ENCODE results near the gene PLS3. TPM values are rescaled to one million over a fixed set of nuclear protein-coding genes. Genes with fewer than 3 reads are reported as not detected.

Gene PLS3
- polyA plus RNA-seq, 1 donor from 2014 or later = 3.8 TPM

DNA sequence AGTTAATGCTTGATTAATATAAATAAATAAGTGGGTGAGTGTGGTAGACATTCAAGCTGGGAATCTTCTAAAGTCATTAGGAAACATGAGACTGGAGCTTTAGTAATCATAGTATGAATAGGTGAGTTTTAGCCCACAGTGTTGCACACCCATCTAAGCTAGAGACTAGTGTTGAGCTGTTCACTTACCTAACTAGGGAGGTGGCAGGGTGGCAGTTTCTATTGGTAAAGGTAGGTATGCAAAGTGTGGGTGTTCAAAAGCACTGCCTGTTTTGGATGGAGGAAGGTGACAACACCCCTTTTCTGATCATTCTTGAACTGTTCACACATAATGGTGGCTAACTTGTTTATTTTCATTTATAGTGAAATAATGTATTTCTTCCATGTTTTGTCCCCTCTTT is 41.3 kb downstream of the PLS3 start:
- Histone ChIP-seq H3K27me3 (ENCODE audit: insufficient read depth, low read depth, low read length) (no peaks in the 10 kb centered on the region), H3F3A (ENCODE audit: insufficient read depth, low read length, poor library complexity, severe bottlenecking) (no peaks in the 10 kb centered on the region), H3K4me3 (ENCODE audit: low read length) (no peak overlapping the region), H3K9ac (ENCODE audit: low read length) (no peak overlapping the region), H3K9me3 (ENCODE audit: low read length) (no peaks in the 10 kb centered on the region), H2AFZ (ENCODE audit: low read depth, low read length) (no peak overlapping the region), H3K79me2 (replicated peaks; ENCODE audit: insufficient read depth, low read length) (no peaks in the 10 kb centered on the region), H3K27ac (ENCODE audit: low read length) (no peak overlapping the region), H3K4me2 (ENCODE audit: low read length) (no peak overlapping the region), H4K20me1 (ENCODE audit: insufficient read depth) (no peaks in the 10 kb centered on the region), H3K9me2 (ENCODE audit: insufficient read depth, low read length) (no peaks in the 10 kb centered on the region), H3K36me3 (ENCODE audit: insufficient read depth, low read length) (no peaks in the 10 kb centered on the region)
- TF ChIP-seq, protein P1, sequence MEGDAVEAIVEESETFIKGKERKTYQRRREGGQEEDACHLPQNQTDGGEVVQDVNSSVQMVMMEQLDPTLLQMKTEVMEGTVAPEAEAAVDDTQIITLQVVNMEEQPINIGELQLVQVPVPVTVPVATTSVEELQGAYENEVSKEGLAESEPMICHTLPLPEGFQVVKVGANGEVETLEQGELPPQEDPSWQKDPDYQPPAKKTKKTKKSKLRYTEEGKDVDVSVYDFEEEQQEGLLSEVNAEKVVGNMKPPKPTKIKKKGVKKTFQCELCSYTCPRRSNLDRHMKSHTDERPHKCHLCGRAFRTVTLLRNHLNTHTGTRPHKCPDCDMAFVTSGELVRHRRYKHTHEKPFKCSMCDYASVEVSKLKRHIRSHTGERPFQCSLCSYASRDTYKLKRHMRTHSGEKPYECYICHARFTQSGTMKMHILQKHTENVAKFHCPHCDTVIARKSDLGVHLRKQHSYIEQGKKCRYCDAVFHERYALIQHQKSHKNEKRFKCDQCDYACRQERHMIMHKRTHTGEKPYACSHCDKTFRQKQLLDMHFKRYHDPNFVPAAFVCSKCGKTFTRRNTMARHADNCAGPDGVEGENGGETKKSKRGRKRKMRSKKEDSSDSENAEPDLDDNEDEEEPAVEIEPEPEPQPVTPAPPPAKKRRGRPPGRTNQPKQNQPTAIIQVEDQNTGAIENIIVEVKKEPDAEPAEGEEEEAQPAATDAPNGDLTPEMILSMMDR (IDR thresholded peaks at IDR 0.05; ENCODE audit: poor library complexity, severe bottlenecking) = no peak

DNA sequence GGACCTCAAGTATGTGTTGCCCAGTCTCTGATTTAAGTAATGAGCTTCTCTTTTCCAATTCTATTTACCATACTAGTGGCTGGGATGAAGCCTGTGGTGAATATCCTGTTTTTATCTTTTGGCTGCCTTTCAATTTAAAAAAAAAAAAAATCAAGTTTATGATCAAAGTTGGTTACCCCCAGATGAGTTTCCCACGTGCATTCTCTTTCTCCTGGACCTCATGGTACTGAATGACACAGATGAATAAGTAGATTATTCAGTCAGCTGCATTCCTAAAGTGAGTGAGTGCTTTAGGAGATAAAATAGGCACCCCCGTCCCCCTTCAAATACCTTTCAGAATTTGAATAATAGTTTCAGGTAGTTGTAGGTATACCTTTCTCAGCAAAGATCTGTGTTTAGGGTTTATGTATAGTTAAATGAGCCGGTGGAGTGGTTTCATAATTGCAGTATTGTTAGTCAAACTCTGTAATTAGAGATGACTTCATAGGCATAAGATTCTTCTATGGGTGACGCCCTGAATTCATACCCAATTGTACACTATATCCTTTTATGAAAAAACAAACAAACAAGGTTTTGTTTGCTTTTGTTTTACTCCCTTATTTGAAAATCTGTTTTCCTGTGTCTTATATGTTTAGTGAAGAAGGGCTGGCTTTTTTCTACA is 41.9 kb downstream of the PLS3 start:
- Histone ChIP-seq H3K27me3 (ENCODE audit: insufficient read depth, low read depth, low read length) (no peaks in the 10 kb centered on the region), H3K4me2 (ENCODE audit: low read length) (no peak overlapping the region), H3K36me3 (ENCODE audit: insufficient read depth, low read length) (no peaks in the 10 kb centered on the region), H3K9me3 (ENCODE audit: low read length) (no peaks in the 10 kb centered on the region), H3K4me3 (ENCODE audit: low read length) (no peak overlapping the region), H3F3A (ENCODE audit: insufficient read depth, low read length, poor library complexity, severe bottlenecking) (no peaks in the 10 kb centered on the region), H3K9ac (ENCODE audit: low read length) (no peak overlapping the region), H4K20me1 (ENCODE audit: insufficient read depth) (no peaks in the 10 kb centered on the region), H2AFZ (ENCODE audit: low read depth, low read length) (no peak overlapping the region), H3K9me2 (ENCODE audit: insufficient read depth, low read length) (no peaks in the 10 kb centered on the region), H3K27ac (ENCODE audit: low read length) (no peak overlapping the region), H3K79me2 (replicated peaks; ENCODE audit: insufficient read depth, low read length) (no peaks in the 10 kb centered on the region)
- TF ChIP-seq TAF1 (IDR thresholded peaks at IDR 0.05; ENCODE audit: low read depth) (no peak), SMC3 (conservative IDR thresholded peaks at IDR 0.05; ENCODE audit: poor library complexity) (no peak)

DNA sequence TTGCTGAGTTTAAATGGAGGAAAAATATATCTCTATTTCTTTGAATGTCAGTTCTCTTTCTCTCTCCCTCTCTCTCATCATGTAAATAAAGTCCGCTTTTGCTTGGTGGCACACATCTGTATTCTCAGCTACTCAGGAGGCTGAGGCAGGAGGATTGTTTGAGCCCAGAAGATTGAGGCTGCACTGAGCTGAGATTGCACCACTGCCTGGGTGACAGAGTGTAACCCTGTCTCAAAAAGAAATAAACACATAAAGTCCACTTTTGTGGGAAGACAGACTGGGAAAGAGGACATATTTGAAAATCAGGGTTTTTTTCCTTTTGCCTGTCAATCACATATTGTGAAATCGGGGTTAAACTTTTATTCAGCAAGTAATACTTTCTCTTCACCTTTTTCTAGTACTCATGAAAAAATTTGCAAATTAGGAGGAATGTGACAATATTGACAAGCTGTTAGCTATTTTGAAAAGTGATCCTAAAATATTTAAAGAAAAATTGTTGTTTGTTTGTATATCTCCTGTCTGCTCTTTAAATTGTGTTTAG is 42.6 kb downstream of the PLS3 start:
- no peaks in the 10 kb centered on the region for H3K9me3 ChIP-seq (ENCODE audit: low read length)
- H3K4me2 ChIP-seq (ENCODE audit: low read length) = no peak overlapping the region
- H3K4me3 ChIP-seq (ENCODE audit: low read length) = no peak overlapping the region
- no peaks in the 10 kb centered on the region for H4K20me1 ChIP-seq (ENCODE audit: insufficient read depth)
- no peaks in the 10 kb centered on the region for H3F3A ChIP-seq (ENCODE audit: insufficient read depth, low read length, poor library complexity, severe bottlenecking)
- no peaks in the 10 kb centered on the region for H3K9me2 ChIP-seq (ENCODE audit: insufficient read depth, low read length)
- TF ChIP-seq, protein P2, sequence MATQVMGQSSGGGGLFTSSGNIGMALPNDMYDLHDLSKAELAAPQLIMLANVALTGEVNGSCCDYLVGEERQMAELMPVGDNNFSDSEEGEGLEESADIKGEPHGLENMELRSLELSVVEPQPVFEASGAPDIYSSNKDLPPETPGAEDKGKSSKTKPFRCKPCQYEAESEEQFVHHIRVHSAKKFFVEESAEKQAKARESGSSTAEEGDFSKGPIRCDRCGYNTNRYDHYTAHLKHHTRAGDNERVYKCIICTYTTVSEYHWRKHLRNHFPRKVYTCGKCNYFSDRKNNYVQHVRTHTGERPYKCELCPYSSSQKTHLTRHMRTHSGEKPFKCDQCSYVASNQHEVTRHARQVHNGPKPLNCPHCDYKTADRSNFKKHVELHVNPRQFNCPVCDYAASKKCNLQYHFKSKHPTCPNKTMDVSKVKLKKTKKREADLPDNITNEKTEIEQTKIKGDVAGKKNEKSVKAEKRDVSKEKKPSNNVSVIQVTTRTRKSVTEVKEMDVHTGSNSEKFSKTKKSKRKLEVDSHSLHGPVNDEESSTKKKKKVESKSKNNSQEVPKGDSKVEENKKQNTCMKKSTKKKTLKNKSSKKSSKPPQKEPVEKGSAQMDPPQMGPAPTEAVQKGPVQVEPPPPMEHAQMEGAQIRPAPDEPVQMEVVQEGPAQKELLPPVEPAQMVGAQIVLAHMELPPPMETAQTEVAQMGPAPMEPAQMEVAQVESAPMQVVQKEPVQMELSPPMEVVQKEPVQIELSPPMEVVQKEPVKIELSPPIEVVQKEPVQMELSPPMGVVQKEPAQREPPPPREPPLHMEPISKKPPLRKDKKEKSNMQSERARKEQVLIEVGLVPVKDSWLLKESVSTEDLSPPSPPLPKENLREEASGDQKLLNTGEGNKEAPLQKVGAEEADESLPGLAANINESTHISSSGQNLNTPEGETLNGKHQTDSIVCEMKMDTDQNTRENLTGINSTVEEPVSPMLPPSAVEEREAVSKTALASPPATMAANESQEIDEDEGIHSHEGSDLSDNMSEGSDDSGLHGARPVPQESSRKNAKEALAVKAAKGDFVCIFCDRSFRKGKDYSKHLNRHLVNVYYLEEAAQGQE (IDR thresholded peaks at IDR 0.05; ENCODE audit: borderline replicate concordance) = no peak
- TF ChIP-seq EZH2 (IDR thresholded peaks at IDR 0.05; ENCODE audit: borderline replicate concordance, insufficient read depth, low read length, poor library complexity, severe bottlenecking) = no peak
- no peak for TF ChIP-seq POLR2AphosphoS5 (IDR thresholded peaks at IDR 0.05)
- TF ChIP-seq, protein P1 (IDR thresholded peaks at IDR 0.05; ENCODE audit: poor library complexity, severe bottlenecking) = no peak
- H3K36me3 ChIP-seq (ENCODE audit: insufficient read depth, low read length) = no peaks in the 10 kb centered on the region
- no peak overlapping the region for H3K27ac ChIP-seq (ENCODE audit: low read length)
- H3K79me2 ChIP-seq (replicated peaks; ENCODE audit: insufficient read depth, low read length) = no peaks in the 10 kb centered on the region
- H3K27me3 ChIP-seq (ENCODE audit: insufficient read depth, low read depth, low read length) = no peaks in the 10 kb centered on the region
- H2AFZ ChIP-seq (ENCODE audit: low read depth, low read length) = no peak overlapping the region
- no peak overlapping the region for H3K9ac ChIP-seq (ENCODE audit: low read length)
